Neuronal stem cell (in vitro differentiated cells): ENCODE results near the gene CYP2W1.
"Not testable (repeated sequence)": the region's sequence is repeated elsewhere in the genome, so short reads cannot be mapped to it uniquely, and the experiment has no call there.

ENCODE experiments used
- DNase-seq: peaks from one replicate; pipeline ENCODE4 v3.0.0-alpha.2; 2013; ENCODE audit warnings: low spot score
- H2AFZ ChIP-seq: one replicate; pipeline ENCODE4 v1.6.1; 2013; ENCODE audit warnings: mild to moderate bottlenecking, low read length, inconsistent platforms
- H2AK5ac ChIP-seq: 2 replicates; pipeline ENCODE4 v1.6.1; 2013; ENCODE audit warnings: low read depth, mild to moderate bottlenecking, inconsistent platforms, low read length, moderate library complexity, mixed read lengths
- H2BK120ac ChIP-seq: 2 replicates; pipeline ENCODE4 v1.6.1; 2013; ENCODE audit warnings: low read depth, mild to moderate bottlenecking, inconsistent platforms, low read length, moderate library complexity, mixed read lengths
- H2BK12ac ChIP-seq: one replicate; pipeline ENCODE4 v1.6.1; 2013; ENCODE audit warnings: low read length, inconsistent platforms
- H2BK15ac ChIP-seq: 2 replicates; pipeline ENCODE4 v1.6.1; 2013; ENCODE audit warnings: mild to moderate bottlenecking, low read length, inconsistent platforms, mixed read lengths
- H2BK5ac ChIP-seq: one replicate; pipeline ENCODE4 v1.6.1; 2013; ENCODE audit warnings: inconsistent platforms, mild to moderate bottlenecking, low read length, moderate library complexity
- H3K14ac ChIP-seq: one replicate; pipeline ENCODE4 v1.6.1; 2013; ENCODE audit warnings: low read length, inconsistent platforms
- H3K18ac ChIP-seq: 2 replicates; pipeline ENCODE4 v1.6.1; 2013; ENCODE audit warnings: low read length, inconsistent platforms
- H3K23ac ChIP-seq: 2 replicates; pipeline ENCODE4 v1.6.1; 2013; ENCODE audit warnings: low read depth, mild to moderate bottlenecking, mixed read lengths, low read length, inconsistent platforms; ENCODE audit not compliant: poor library complexity
- H3K27ac ChIP-seq: replicated peaks from 3 replicates; pipeline ENCODE4 v1.5.1; 2013; ENCODE audit warnings: low read length, inconsistent platforms
- H3K27me3 ChIP-seq, 3 experiments: 2 replicates each; pipeline ENCODE4 v1.6.1; 2013; ENCODE audit warnings: low read length in 3 of 3, mild to moderate bottlenecking in 2 of 3, inconsistent platforms in 1 of 3, low read depth in 1 of 3, mixed read lengths in 1 of 3, moderate library complexity in 1 of 3; ENCODE audit not compliant: control insufficient read depth in 3 of 3, insufficient read depth in 3 of 3
- H3K36me3 ChIP-seq, 2 donors: replicated peaks in 1 of 2; 2 replicates each; pipeline ENCODE4 v1.6.1; 2013; ENCODE audit warnings: low read length in 2 of 2; ENCODE audit not compliant: control insufficient read depth in 2 of 2, insufficient read depth in 2 of 2
- H3K4ac ChIP-seq: 2 replicates; pipeline ENCODE4 v1.6.1; 2013; ENCODE audit warnings: inconsistent platforms, mild to moderate bottlenecking, low read length, moderate library complexity
- H3K4me1 ChIP-seq, 2 donors: 1 replicate in 1 of 2; 2 replicates in 1 of 2; pipeline ENCODE4 v1.6.1; 2013; ENCODE audit warnings: low read length in 2 of 2, low read depth in 1 of 2; ENCODE audit not compliant: control insufficient read depth in 2 of 2, insufficient read depth in 1 of 2
- H3K4me2 ChIP-seq: one replicate; pipeline ENCODE4 v1.6.1; 2013; ENCODE audit warnings: mild to moderate bottlenecking, low read length, inconsistent platforms; ENCODE audit not compliant: insufficient read depth, poor library complexity, severe bottlenecking
- H3K4me3 ChIP-seq, 2 donors: 2 replicates each; pipeline ENCODE4 v1.5.1; 2013; ENCODE audit warnings: low read length in 2 of 2, mild to moderate bottlenecking in 2 of 2, inconsistent platforms in 1 of 2, moderate library complexity in 1 of 2
- H3K79me1 ChIP-seq: one replicate; pipeline ENCODE4 v1.6.1; 2013; ENCODE audit warnings: low read depth, mild to moderate bottlenecking, inconsistent platforms, low read length, moderate library complexity
- H3K9ac ChIP-seq: one replicate; pipeline ENCODE4 v1.6.1; 2013; ENCODE audit warnings: mild to moderate bottlenecking, low read depth, low read length, inconsistent platforms; ENCODE audit not compliant: poor library complexity
- H3K9me3 ChIP-seq, 2 donors: replicated peaks in 1 of 2; 2 replicates each; pipeline versions ENCODE3 to v1.6.1; 2013; ENCODE audit warnings: low read length in 2 of 2, mild to moderate bottlenecking in 2 of 2, inconsistent platforms in 1 of 2, low read depth in 1 of 2, mixed read lengths in 1 of 2, moderate library complexity in 1 of 2; ENCODE audit not compliant: control insufficient read depth in 2 of 2, insufficient read depth in 1 of 2
- H4K8ac ChIP-seq: one replicate; pipeline ENCODE4 v1.6.1; 2013; ENCODE audit warnings: low read depth, mild to moderate bottlenecking, inconsistent platforms, low read length, moderate library complexity
- H4K91ac ChIP-seq: one replicate; pipeline ENCODE4 v1.6.1; 2013; ENCODE audit warnings: low read length, low read depth, mild to moderate bottlenecking, inconsistent platforms; ENCODE audit not compliant: poor library complexity
- WGBS, 2 donors: extraction: QIAGEN DNeasy Blood & Tissue Kit; methylation state at CpG; one replicate each; pipeline ENCODE4 v1.1.7; 2013; ENCODE audit warnings: missing lambda C conversion rate in 2 of 2, mixed read lengths in 1 of 2; ENCODE audit not compliant: insufficient read length in 2 of 2, insufficient replicate concordance in 1 of 2; ENCODE audit errors: extremely low coverage in 2 of 2; 5-methylcytosine and 5-hydroxymethylcytosine counted together

The CYP2W1 gene

GRCh38 chr7:1002026-1002425 is 19.0 kb downstream of the CYP2W1 start:
- H2AFZ ChIP-seq, H4K91ac ChIP-seq, H3K79me1 ChIP-seq, H3K9me3 ChIP-seq, H2BK15ac ChIP-seq, H2BK5ac ChIP-seq, H3K4me3 ChIP-seq, H2BK12ac ChIP-seq, H3K4me1 ChIP-seq, H3K4me2 ChIP-seq, H3K23ac ChIP-seq, DNase-seq, H3K9ac ChIP-seq, H3K4ac ChIP-seq, H3K14ac ChIP-seq, H3K27me3 ChIP-seq, H4K8ac ChIP-seq, H3K27ac ChIP-seq, H2AK5ac ChIP-seq, H3K18ac ChIP-seq, H2BK120ac ChIP-seq: not testable (repeated sequence)
- no CpG with 5 or more reads among the region's 4 CpGs for WGBS, 2 donors
- H3K36me3 ChIP-seq = peaks cover 4 to 53% of the 10 kb centered on the region in 2 donors

- peaks cover 2 to 53% of the 10 kb centered on the region in 2 donors for H3K36me3 ChIP-seq
- not testable (repeated sequence) for DNase-seq
- no CpG with 5 or more reads among the region's 7 CpGs for WGBS, 2 donors
Measured at GRCh38 chr7:1002445-1002844, 19.5 kb downstream of the CYP2W1 start.

GRCh38 chr7:1004018-1004852 is 21.3 kb downstream of the CYP2W1 start:
- H3K9me3 ChIP-seq = peaks cover 0 to 3% of the 10 kb centered on the region in 2 donors
- peaks cover 0 to 9% of the 10 kb centered on the region in 2 donors for H3K4me1 ChIP-seq
- H3K4ac ChIP-seq = no peak overlapping the region
- H3K27ac ChIP-seq = peak overlapping the region; percentile 22
- peaks cover 15 to 56% of the 10 kb centered on the region in 2 donors for H3K36me3 ChIP-seq
- H2BK12ac ChIP-seq = no peak overlapping the region
- no peak for DNase-seq
- H3K14ac ChIP-seq = no peak overlapping the region
- no peaks in the 10 kb centered on the region for H3K27me3 ChIP-seq
- no peak overlapping the region for H3K23ac ChIP-seq
- no peak overlapping the region for H2AFZ ChIP-seq
- no CpG with 5 or more reads among the region's 32 CpGs for WGBS, 2 donors
- no peak overlapping the region for H3K4me2 ChIP-seq
- peaks cover 9% of the 10 kb centered on the region for H3K79me1 ChIP-seq
- H2BK5ac ChIP-seq = no peak overlapping the region
- H3K9ac ChIP-seq = no peak overlapping the region
- no peak overlapping the region for H4K8ac ChIP-seq
- H2BK120ac ChIP-seq = no peak overlapping the region
- no peak overlapping the region for H4K91ac ChIP-seq
- no peak overlapping the region for H3K4me3 ChIP-seq
- peak overlapping the region; percentile 28 for H3K18ac ChIP-seq
- H2BK15ac ChIP-seq = peak overlapping the region; percentile 37
- no peak overlapping the region for H2AK5ac ChIP-seq

More at GRCh38 chr7:1002445-1002844, 19.5 kb downstream of the CYP2W1 start:
- not testable (repeated sequence) for H3K4me3 ChIP-seq, H3K14ac ChIP-seq, H4K91ac ChIP-seq, H3K9me3 ChIP-seq, H2BK15ac ChIP-seq, H3K4me2 ChIP-seq, H2BK5ac ChIP-seq, H2BK120ac ChIP-seq, H3K27ac ChIP-seq, H3K9ac ChIP-seq, H2BK12ac ChIP-seq, H3K4me1 ChIP-seq, H3K4ac ChIP-seq, H2AK5ac ChIP-seq, H3K27me3 ChIP-seq, H4K8ac ChIP-seq, H3K79me1 ChIP-seq, H3K23ac ChIP-seq, H2AFZ ChIP-seq, H3K18ac ChIP-seq

DNA sequence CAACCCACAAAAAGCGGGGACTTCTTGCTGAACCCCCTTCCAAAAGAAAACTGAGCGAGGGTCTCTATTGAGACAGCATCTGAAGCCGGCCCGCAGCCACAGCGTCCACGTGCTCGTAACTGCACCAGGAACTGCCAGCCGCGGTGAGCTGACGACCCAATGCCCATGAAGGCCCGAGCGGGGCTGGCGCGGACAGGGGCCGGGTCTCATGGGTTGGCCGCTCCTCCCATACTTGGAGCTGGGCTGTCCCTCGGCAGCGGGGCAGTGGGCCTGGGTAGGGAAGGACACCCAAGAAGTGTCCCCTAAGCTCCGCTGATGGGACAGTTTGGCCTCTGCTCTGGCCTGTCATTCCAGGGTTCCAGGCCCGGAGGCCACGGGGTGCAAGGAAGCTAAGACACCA is 22.3 kb downstream of the CYP2W1 start:
- Histone ChIP-seq H3K18ac (no peak overlapping the region), H4K91ac (no peak overlapping the region), H2AK5ac (peak overlapping the region; percentile 63), H3K9ac (peak overlapping the region; percentile 21), H2BK12ac (peak overlapping the region; percentile 41), H3K4me3 (peak overlapping the region in 1 of 2 donors; percentile 11), H3K4ac (no peak overlapping the region), H3K27me3 (no peaks in the 10 kb centered on the region), H3K27ac (no peak overlapping the region), H3K36me3 (peaks cover 21 to 58% of the 10 kb centered on the region in 2 donors), H2BK5ac (no peak overlapping the region), H2BK120ac (no peak overlapping the region), H3K4me1 (peaks cover 0 to 4% of the 10 kb centered on the region in 2 donors), H2AFZ (no peak overlapping the region), H4K8ac (no peak overlapping the region), H3K4me2 (no peak overlapping the region), H3K9me3 (peaks cover 0 to 3% of the 10 kb centered on the region in 2 donors), H3K23ac (no peak overlapping the region), H3K79me1 (peaks cover 15% of the 10 kb centered on the region), H3K14ac (peak overlapping the region; percentile 6), H2BK15ac (no peak overlapping the region)
- no CpG with 5 or more reads among the region's 21 CpGs for WGBS, 2 donors
- no peak for DNase-seq
